Measurements from ENCODE around the gene WWOX.

Gene WWOX

GRCh38 chr16:78916928-78917545 is 817.6 kb downstream of the WWOX start:
- no peak for DNase-seq (ENCODE audit: low spot score)

GRCh38 chr16:78918805-78919305 is 819.4 kb downstream of the WWOX start:
- DNase-seq (ENCODE audit: low spot score): no peak

- DNase-seq (ENCODE audit: low spot score): no peak
Observed at GRCh38 chr16:78919852-78920251, 820.4 kb downstream of the WWOX start.

GRCh38 chr16:78920621-78921020 is 821.2 kb downstream of the WWOX start:
- DNase-seq (ENCODE audit: low spot score): no peak

GRCh38 chr16:78925083-78925767 is 825.8 kb downstream of the WWOX start:
- peak; percentile 47 for DNase-seq (ENCODE audit: low spot score)

- DNase-seq (ENCODE audit: low spot score): no peak
Observed at GRCh38 chr16:78926723-78927210, 827.3 kb downstream of the WWOX start.

GRCh38 chr16:78927766-78928165 is 828.3 kb downstream of the WWOX start:
- DNase-seq (ENCODE audit: low spot score): no peak

- DNase-seq (ENCODE audit: low spot score): no peak
Observed at GRCh38 chr16:78929841-78930240, 830.4 kb downstream of the WWOX start.

- no peak for DNase-seq (ENCODE audit: low spot score)
Observed at GRCh38 chr16:78930561-78930960, 831.1 kb downstream of the WWOX start.

- no peak for DNase-seq (ENCODE audit: low spot score)
Observed at GRCh38 chr16:78931267-78931666, 831.8 kb downstream of the WWOX start.

- DNase-seq (ENCODE audit: low spot score): no peak
Observed at GRCh38 chr16:78931678-78932077, 832.2 kb downstream of the WWOX start.

GRCh38 chr16:78932355-78932943 is 833.0 kb downstream of the WWOX start:
- no peak for DNase-seq (ENCODE audit: low spot score)

GRCh38 chr16:78936060-78936459 is 836.6 kb downstream of the WWOX start:
- no peak for DNase-seq (ENCODE audit: low spot score)

- DNase-seq (ENCODE audit: low spot score): no peak
Observed at GRCh38 chr16:78939597-78939996, 840.1 kb downstream of the WWOX start.

GRCh38 chr16:78942625-78943245 is 843.3 kb downstream of the WWOX start:
- no peak for DNase-seq (ENCODE audit: low spot score)

- DNase-seq (ENCODE audit: low spot score): no peak
Observed at GRCh38 chr16:78945336-78945735, 845.9 kb downstream of the WWOX start.

GRCh38 chr16:78946556-78946955 is 847.1 kb downstream of the WWOX start:
- DNase-seq (ENCODE audit: low spot score): no peak

- DNase-seq (ENCODE audit: low spot score): no peak
Observed at GRCh38 chr16:78950768-78951167, 851.3 kb downstream of the WWOX start.

GRCh38 chr16:78952630-78953029 is 853.2 kb downstream of the WWOX start:
- DNase-seq (ENCODE audit: low spot score): no peak

GRCh38 chr16:78953526-78953925 is 854.1 kb downstream of the WWOX start:
- DNase-seq (ENCODE audit: low spot score): no peak

- DNase-seq (ENCODE audit: low spot score): no peak
Observed at GRCh38 chr16:78955206-78955605, 855.8 kb downstream of the WWOX start.

- DNase-seq (ENCODE audit: low spot score): no peak
Observed at GRCh38 chr16:78956859-78957258, 857.4 kb downstream of the WWOX start.
